ENCODE measurements around the gene KRTAP23-1.

KRTAP23-1 gene

DNA sequence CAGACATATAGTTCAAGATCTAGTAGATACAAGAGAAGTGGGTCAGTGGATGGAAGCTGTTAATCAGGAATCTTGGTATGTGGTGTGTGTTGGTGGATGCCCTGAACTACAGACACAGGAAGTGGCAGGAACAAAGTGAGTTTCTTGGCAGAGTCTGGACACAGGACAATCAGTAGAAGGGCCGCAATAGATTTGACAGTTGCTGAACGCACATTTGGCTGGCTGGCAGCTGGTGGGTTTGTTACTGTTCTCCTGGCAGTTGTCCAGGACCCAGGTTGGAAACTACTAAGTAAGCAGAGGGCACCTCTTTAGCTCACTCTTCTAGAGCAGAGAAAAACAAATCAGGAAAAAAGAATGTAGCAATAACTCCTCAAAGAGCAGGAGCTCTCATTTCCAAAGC lies 41.5 kb downstream of the KRTAP23-1 start:
- no peak for DNase-seq (ENCODE audit: low read depth in 2 of 2)

DNA sequence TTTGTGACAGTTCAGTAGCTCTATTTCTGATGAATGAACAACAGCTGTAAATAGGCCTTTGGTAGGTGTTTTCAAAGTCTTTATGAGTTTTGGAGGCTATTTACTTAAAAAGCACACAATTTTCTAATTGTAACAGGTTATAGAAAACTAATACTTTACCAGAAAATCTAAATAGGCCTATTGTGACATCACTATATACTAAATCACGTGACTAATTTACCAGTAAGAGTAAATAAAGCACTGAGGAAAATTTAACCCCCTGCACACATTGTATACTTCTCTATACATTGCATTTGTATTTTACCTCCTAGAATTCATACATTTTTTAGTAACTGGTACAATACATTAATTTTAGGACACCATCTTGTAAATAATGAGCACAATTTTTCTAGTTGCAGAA lies 43.3 kb downstream of the KRTAP23-1 start:
- DNase-seq (ENCODE audit: low read depth in 2 of 2), result no peak
